HCT116 (cell line): ENCODE data around the gene CADPS. TPM values are rescaled to one million over a fixed set of nuclear protein-coding genes. Genes with fewer than 3 reads are reported as not detected.

Experiments used
- ATAC-seq: fragments of 200-7000 bp; cut with Tn5 transposase; 2 replicates; pipeline ENCODE4 v1.9.1; 2020; ENCODE audit warnings: mild to moderate bottlenecking, moderate library complexity
- BruUV-seq: library from RNA; stranded (reverse); fragments of 400-500 nt; replicated peaks from 2 replicates; lab custom pipeline; 2021; lab: Mats Ljungman, UMichigan
- CTCF ChIA-PET: fragments of 300-600 bp; sonication (Branson Sonifier 250); formaldehyde crosslinking; loops from one replicate; lab custom pipeline; 2021; ENCODE audit warnings: antibody characterized with exemption; lab: Charles Lee
- POLR2A ChIA-PET: fragments of 300-600, 350-600 bp; sonication (Branson Sonifier 250); formaldehyde crosslinking; loops from one replicate; lab custom pipeline; 2021; ENCODE audit warnings: antibody characterized with exemption; lab: Charles Lee
- RAD21 ChIA-PET, 2 experiments: fragments of 300-600 bp; sonication (Branson Sonifier 250); formaldehyde crosslinking; loops; one replicate each; lab custom pipeline; 2023; ENCODE audit warnings: low total read pairs in 2 of 2; ENCODE audit not compliant: uncharacterized antibody in 2 of 2, unreplicated experiment in 2 of 2, low non-redundant PET in 1 of 2; lab: Charles Lee
- DNase-seq: peaks from one replicate; pipeline ENCODE4 v3.0.0-alpha.2; 2010; ENCODE audit warnings: low read depth, low spot score
- H2AFZ ChIP-seq: fragments of 200-600 bp; shearing (Covaris generic), sonication (generic); 2 replicates; pipeline ENCODE4 v1.6.1; 2017; ENCODE audit warnings: low read depth, mixed run types, mixed read lengths, antibody characterized with exemption, low read length; ENCODE audit not compliant: poor library complexity, severe bottlenecking
- H3K27ac ChIP-seq: 2 replicates; pipeline ENCODE4 v1.5.1; 2012; ENCODE audit warnings: low read depth, low read length
- H3K27me3 ChIP-seq: fragments of 200-600 bp; sonication (generic); 2 replicates; pipeline ENCODE4 v1.6.1; 2016; ENCODE audit warnings: mixed run types, low read length, mixed read lengths; ENCODE audit not compliant: insufficient read depth
- H3K36me3 ChIP-seq, 2 experiments: fragments of 200-500 bp in 1 of 2; fragments of 200-600 bp in 1 of 2; sonication (Bioruptor generic) in 1 of 2; sonication (generic) in 1 of 2; 2 replicates each; pipeline versions ENCODE4 v1.5.1 to v1.6.1; 2014 to 2016; ENCODE audit warnings: low read length in 2 of 2, inconsistent platforms in 1 of 2, mixed read lengths in 1 of 2, mixed run types in 1 of 2; ENCODE audit not compliant: insufficient read depth in 2 of 2, control insufficient read depth in 1 of 2
- H3K4me1 ChIP-seq, 2 experiments: fragments of 200-600 bp in 1 of 2; sonication (generic) in 1 of 2; 2 replicates each; pipeline versions ENCODE4 v1.5.1 to v1.6.1; 2012 to 2017; ENCODE audit warnings: low read length in 2 of 2, inconsistent platforms in 1 of 2, mild to moderate bottlenecking in 1 of 2, mixed read lengths in 1 of 2, mixed run types in 1 of 2, moderate library complexity in 1 of 2; ENCODE audit not compliant: insufficient read depth in 2 of 2, control insufficient read depth in 1 of 2
- H3K4me2 ChIP-seq: fragments of 200-600 bp; sonication (generic); 2 replicates; pipeline ENCODE4 v1.6.1; 2017; ENCODE audit warnings: mixed run types, low read length, mixed read lengths
- H3K4me3 ChIP-seq, 2 experiments: fragments of 200-600 bp in 1 of 2; sonication (generic) in 1 of 2; replicated peaks in 1 of 2; 2 replicates each; pipeline ENCODE4 v1.5.1; 2011 to 2016; ENCODE audit warnings: low read length in 2 of 2, control low read depth in 1 of 2, low read depth in 1 of 2, mild to moderate bottlenecking in 1 of 2, mixed read lengths in 1 of 2, mixed run types in 1 of 2
- H3K79me2 ChIP-seq: fragments of 200-600 bp; sonication (generic); 2 replicates; pipeline ENCODE4 v1.6.1; 2017; ENCODE audit warnings: mild to moderate bottlenecking, mixed run types, low read length, moderate library complexity, mixed read lengths; ENCODE audit not compliant: insufficient read depth
- H3K9ac ChIP-seq: fragments of 200-600 bp; sonication (generic); 2 replicates; pipeline ENCODE4 v1.6.1; 2016; ENCODE audit warnings: low read length, mixed read lengths
- H3K9me2 ChIP-seq: fragments of 200-600 bp; sonication (generic), shearing (Covaris generic); 2 replicates; pipeline ENCODE4 v1.6.1; 2017; ENCODE audit warnings: mixed run types, mild to moderate bottlenecking, moderate library complexity; ENCODE audit not compliant: insufficient read depth
- H3K9me3 ChIP-seq, 2 experiments: fragments of 200-500 bp in 1 of 2; fragments of 200-600 bp in 1 of 2; sonication (Bioruptor generic) in 1 of 2; sonication (generic) in 1 of 2; 2 replicates each; pipeline ENCODE4 v1.6.1; 2014 to 2017; ENCODE audit warnings: low read length in 2 of 2, mixed read lengths in 2 of 2, inconsistent platforms in 1 of 2, low read depth in 1 of 2, mild to moderate bottlenecking in 1 of 2, mixed run types in 1 of 2, moderate library complexity in 1 of 2; ENCODE audit not compliant: control insufficient read depth in 1 of 2, insufficient read depth in 1 of 2
- H4K20me1 ChIP-seq: fragments of 200-600 bp; sonication (generic), shearing (Covaris generic); 2 replicates; pipeline ENCODE4 v1.6.1; 2017; ENCODE audit warnings: mixed run types, mild to moderate bottlenecking, moderate library complexity; ENCODE audit not compliant: insufficient read depth
- ATF3 ChIP-seq: IDR thresholded peaks from 2 replicates; pipeline ENCODE4 v1.6.1; 2012
- CBX3 ChIP-seq: IDR thresholded peaks from 2 replicates; pipeline ENCODE4 v1.6.1; 2012; ENCODE audit warnings: low read depth
- CEBPB ChIP-seq: IDR thresholded peaks from 2 replicates; pipeline ENCODE4 v1.6.1; 2012; ENCODE audit warnings: low read depth
- EGR1 ChIP-seq: IDR thresholded peaks from 2 replicates; pipeline ENCODE4 v1.6.1; 2012; ENCODE audit warnings: low read depth
- ELF1 ChIP-seq: IDR thresholded peaks from 2 replicates; pipeline ENCODE4 v1.6.1; 2012; ENCODE audit warnings: low read depth, borderline replicate concordance
- EZH2phosphoT487 ChIP-seq: fragments of 200-600 bp; IDR thresholded peaks from 2 replicates; pipeline ENCODE4 v1.6.1; 2018; ENCODE audit warnings: antibody characterized with exemption, borderline replicate concordance
- FOSL1 ChIP-seq: IDR thresholded peaks from 2 replicates; pipeline ENCODE4 v1.6.1; 2012; ENCODE audit warnings: low read depth
- MAX ChIP-seq: IDR thresholded peaks from 2 replicates; pipeline ENCODE4 v1.6.1; 2012
- POLR2A ChIP-seq: IDR thresholded peaks from 2 replicates; pipeline ENCODE4 v1.7.0; 2011; ENCODE audit warnings: borderline replicate concordance; ENCODE audit not compliant: insufficient read depth, insufficient read length; ENCODE audit errors: extremely low read depth
- POLR2AphosphoS5 ChIP-seq: IDR thresholded peaks from 2 replicates; pipeline ENCODE4 v1.6.1; 2011; ENCODE audit warnings: mild to moderate bottlenecking, low read depth, low read length, moderate library complexity
- RAD21 ChIP-seq: IDR thresholded peaks from 2 replicates; pipeline ENCODE4 v1.6.1; 2012; ENCODE audit warnings: low read depth, mild to moderate bottlenecking
- REST ChIP-seq: IDR thresholded peaks from 2 replicates; pipeline ENCODE4 v1.6.1; 2012; ENCODE audit warnings: low read depth
- SP1 ChIP-seq: IDR thresholded peaks from 2 replicates; pipeline ENCODE4 v1.6.1; 2012; ENCODE audit warnings: low read depth
- SRF ChIP-seq: IDR thresholded peaks from 2 replicates; pipeline ENCODE4 v1.6.1; 2012; ENCODE audit warnings: low read depth
- YY1 ChIP-seq: IDR thresholded peaks from 2 replicates; pipeline ENCODE4 v1.6.1; 2011; ENCODE audit warnings: low read length, low read depth, moderate library complexity, mild to moderate bottlenecking; ENCODE audit not compliant: insufficient replicate concordance; ENCODE audit errors: extremely low read depth
- ZFX ChIP-seq: fragments of 450-650 bp; IDR thresholded peaks from 2 replicates; pipeline ENCODE4 v1.6.1; 2017
- ZNF274 ChIP-seq: fragments of 200-500 bp; sonication (Bioruptor generic); IDR thresholded peaks from 2 replicates; pipeline ENCODE4 v1.6.1; 2014; ENCODE audit warnings: mild to moderate bottlenecking, low read depth, low read length, inconsistent platforms
- intact Hi-C: fragments of 100-400 bp; cut with micrococcal nuclease; formaldehyde crosslinking; loops from 2 replicates; pipeline ENCODE4 v1.10.0; 2022
- total RNA-seq: library from RNA; stranded (reverse); gene quantifications from one replicate; pipeline ENCODE4 v1.2.1, GENCODE V29; 2021; ENCODE audit not compliant: unreplicated experiment
- TF ChIP-seq, protein P1 (sequence below), 3 experiments: fragments of 200-600 bp in 1 of 3; sonication (generic) in 1 of 3; IDR thresholded peaks in 2 of 3; conservative IDR thresholded peaks in 1 of 3; 2 replicates each; pipeline ENCODE4 v1.5.1; 2012 to 2017; ENCODE audit warnings: low read depth in 2 of 3, low read length in 2 of 3, antibody characterized with exemption in 1 of 3, borderline replicate concordance in 1 of 3, control low read depth in 1 of 3, mild to moderate bottlenecking in 1 of 3, mixed read lengths in 1 of 3, mixed run types in 1 of 3, moderate library complexity in 1 of 3; ENCODE audit not compliant: insufficient read depth in 1 of 3

Gene CADPS
- total RNA-seq, 1 experiment from 2014 or later, result not detected

GRCh38 chr3:62534326-62534725 is 340.9 kb downstream of the CADPS start:
- H3K4me1 ChIP-seq, result no peaks in the 10 kb centered on the region
- H3K9me3 ChIP-seq, result no peaks in the 10 kb centered on the region
- no peak overlapping the region for H3K9ac ChIP-seq
- no peaks in the 10 kb centered on the region for H3K36me3 ChIP-seq
- no peak for DNase-seq
- no TSS peak for BruUV-seq
- peaks cover 35% of the 10 kb centered on the region for H3K27me3 ChIP-seq
- no peaks in the 10 kb centered on the region for H3K9me2 ChIP-seq
- ChIA-PET CTCF (no interaction called here), RAD21 (no interaction called here), POLR2A (no interaction called here)
- no peaks in the 10 kb centered on the region for H3K79me2 ChIP-seq
- H2AFZ ChIP-seq, result no peak overlapping the region
- no peak overlapping the region for H3K4me2 ChIP-seq
- no peak overlapping the region for H3K27ac ChIP-seq
- no peak overlapping the region for H3K4me3 ChIP-seq
- intact Hi-C loops, result no loop called here
- ATAC-seq, result no peak
- H4K20me1 ChIP-seq, result no peaks in the 10 kb centered on the region
- no peak for TF ChIP-seq CEBPB
- TF ChIP-seq ZFX, result no peak
- TF ChIP-seq POLR2AphosphoS5, result no peak
- no peak for TF ChIP-seq YY1
- TF ChIP-seq MAX, result no peak
- no peak for TF ChIP-seq SP1
- TF ChIP-seq FOSL1, result no peak
- no peak for TF ChIP-seq POLR2A
- TF ChIP-seq SRF, result no peak
- no peak for TF ChIP-seq CBX3
- no peak for TF ChIP-seq ATF3
- TF ChIP-seq REST, result no peak
- no peak for TF ChIP-seq ELF1
- TF ChIP-seq ZNF274, result no peak
- no peak for TF ChIP-seq EGR1
- TF ChIP-seq EZH2phosphoT487, result no peak
- TF ChIP-seq RAD21, result no peak
- TF ChIP-seq, protein P1, sequence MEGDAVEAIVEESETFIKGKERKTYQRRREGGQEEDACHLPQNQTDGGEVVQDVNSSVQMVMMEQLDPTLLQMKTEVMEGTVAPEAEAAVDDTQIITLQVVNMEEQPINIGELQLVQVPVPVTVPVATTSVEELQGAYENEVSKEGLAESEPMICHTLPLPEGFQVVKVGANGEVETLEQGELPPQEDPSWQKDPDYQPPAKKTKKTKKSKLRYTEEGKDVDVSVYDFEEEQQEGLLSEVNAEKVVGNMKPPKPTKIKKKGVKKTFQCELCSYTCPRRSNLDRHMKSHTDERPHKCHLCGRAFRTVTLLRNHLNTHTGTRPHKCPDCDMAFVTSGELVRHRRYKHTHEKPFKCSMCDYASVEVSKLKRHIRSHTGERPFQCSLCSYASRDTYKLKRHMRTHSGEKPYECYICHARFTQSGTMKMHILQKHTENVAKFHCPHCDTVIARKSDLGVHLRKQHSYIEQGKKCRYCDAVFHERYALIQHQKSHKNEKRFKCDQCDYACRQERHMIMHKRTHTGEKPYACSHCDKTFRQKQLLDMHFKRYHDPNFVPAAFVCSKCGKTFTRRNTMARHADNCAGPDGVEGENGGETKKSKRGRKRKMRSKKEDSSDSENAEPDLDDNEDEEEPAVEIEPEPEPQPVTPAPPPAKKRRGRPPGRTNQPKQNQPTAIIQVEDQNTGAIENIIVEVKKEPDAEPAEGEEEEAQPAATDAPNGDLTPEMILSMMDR (IDR thresholded peaks at IDR 0.05 in 2 of 3, conservative IDR thresholded peaks at IDR 0.05 in 1 of 3; ENCODE audit: borderline replicate concordance in 1 of 3, insufficient read depth in 1 of 3, low read depth in 2 of 3, low read length in 2 of 3), result no peak
